ENCODE results near the gene DHRS3.

The DHRS3 gene

DNA sequence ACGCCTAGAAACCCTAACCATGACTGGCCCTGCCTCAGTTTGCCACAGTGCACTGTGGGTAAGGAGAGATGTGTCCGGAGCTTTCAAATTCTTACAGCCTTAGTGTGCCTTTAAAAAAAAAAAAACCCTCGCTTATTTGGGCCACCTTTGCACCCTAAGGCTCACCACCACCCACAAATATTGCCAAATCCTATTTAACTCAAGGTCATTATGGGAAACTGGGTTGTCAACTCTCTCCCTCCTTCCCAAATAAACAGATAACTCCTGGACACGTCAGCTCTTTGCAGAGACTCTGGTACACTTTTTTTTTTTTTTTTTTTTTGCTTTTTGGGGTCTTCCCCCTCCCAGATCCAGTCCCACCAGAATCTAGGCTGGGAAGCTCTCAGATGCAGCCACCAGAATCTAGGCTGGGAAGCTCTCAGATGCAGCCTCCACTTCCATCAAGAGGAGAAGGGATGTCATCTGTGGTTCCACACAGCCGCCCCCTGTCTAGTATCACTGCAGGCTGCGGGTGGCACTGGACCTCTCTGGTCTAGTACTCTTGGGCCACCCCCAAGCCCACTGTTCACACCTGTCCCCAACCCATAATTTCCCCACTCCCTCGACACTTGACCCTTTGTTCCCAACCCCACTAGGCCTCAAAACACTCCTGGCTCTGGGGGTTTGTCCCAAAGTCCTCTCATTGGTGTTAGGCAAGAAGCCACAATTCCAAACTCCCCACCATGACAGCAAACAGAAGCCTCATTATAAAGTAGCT lies 3.4 kb downstream of the DHRS3 start:
- Histone ChIP-seq H2BK120ac (ENCODE audit: low read depth, low read length) (no peak overlapping the region), H3K79me1 (replicated peaks; ENCODE audit: low read length, poor library complexity, severe bottlenecking) (no peaks in the 10 kb centered on the region), H2AFZ (ENCODE audit: low read depth, low read length) (no peak overlapping the region), H3K9ac (ENCODE audit: low read length) (peak overlapping the region; percentile 91), H3K14ac (ENCODE audit: low read length in 2 of 2) (no peak overlapping the region), H3K23ac (ENCODE audit: low read length in 2 of 2) (no peak overlapping the region), H2BK12ac (ENCODE audit: low read length in 2 of 2) (no peak overlapping the region), H3K27me3 (ENCODE audit: control insufficient read depth in 1 of 2, insufficient read depth in 1 of 2, low read length in 2 of 2) (peaks cover 0 to 32% of the 10 kb centered on the region in 2 experiments), H4K8ac (ENCODE audit: low read length) (no peak overlapping the region), H2BK15ac (ENCODE audit: low read depth, poor library complexity, severe bottlenecking) (no peak overlapping the region), H3K4me1 (ENCODE audit: control insufficient read depth, insufficient read depth, low read depth, low read length) (peaks cover 33% of the 10 kb centered on the region), H3K4ac (ENCODE audit: low read depth in 1 of 2, low read length in 2 of 2) (no peak overlapping the region), H3K18ac (ENCODE audit: low read depth in 1 of 2, low read length in 2 of 2) (no peak overlapping the region), H3K9me3 (ENCODE audit: control insufficient read depth, low read length) (no peaks in the 10 kb centered on the region), H3K27ac (ENCODE audit: low read length, poor library complexity, severe bottlenecking) (no peak overlapping the region), H2AK5ac (ENCODE audit: low read length, severe bottlenecking) (no peak overlapping the region), H3K4me2 (ENCODE audit: low read length, poor library complexity, severe bottlenecking) (no peak overlapping the region), H2BK5ac (ENCODE audit: low read depth, low read length, poor library complexity, severe bottlenecking) (no peak overlapping the region), H3K4me3 (ENCODE audit: insufficient read depth in 1 of 2, low read depth in 1 of 2, low read length in 2 of 2) (peak overlapping the region in 1 of 2 experiments; percentile 83), H3K36me3 (ENCODE audit: control insufficient read depth in 1 of 2, insufficient read depth in 2 of 2, low read depth in 1 of 2, low read length in 2 of 2) (peaks cover 0 to 9% of the 10 kb centered on the region in 2 experiments), H4K91ac (ENCODE audit: low read length) (no peak overlapping the region)
- WGBS = 92% methylated on average over 7 of the region's 7 CpGs
- no peak for DNase-seq

DNA sequence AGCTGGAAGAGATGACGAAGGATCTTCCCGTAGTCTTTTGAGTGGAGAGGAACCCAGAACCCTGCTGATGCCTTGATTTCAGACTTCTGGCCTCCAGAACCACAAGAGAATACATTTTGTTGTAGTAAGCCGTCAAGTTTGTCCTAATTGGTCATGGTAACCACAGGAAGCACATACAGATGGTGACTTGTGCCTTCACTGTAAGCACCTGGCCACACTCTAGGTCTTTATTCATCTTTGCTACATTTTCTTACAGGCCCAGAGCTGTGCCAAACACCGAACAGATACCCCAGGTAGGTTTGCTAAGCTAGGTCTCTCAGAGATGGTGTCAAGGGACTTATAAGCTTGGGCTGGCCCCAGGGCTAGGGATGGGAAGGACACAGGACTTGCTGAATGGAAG lies 4.8 kb downstream of the DHRS3 start:
- Histone ChIP-seq H3K9ac (ENCODE audit: low read length) (no peak overlapping the region), H2AK5ac (ENCODE audit: low read length, severe bottlenecking) (no peak overlapping the region), H2BK120ac (ENCODE audit: low read depth, low read length) (no peak overlapping the region), H3K14ac (ENCODE audit: low read length in 2 of 2) (no peak overlapping the region), H3K27me3 (ENCODE audit: control insufficient read depth in 1 of 2, insufficient read depth in 1 of 2, low read length in 2 of 2) (peaks cover 0 to 32% of the 10 kb centered on the region in 2 experiments), H3K23ac (ENCODE audit: low read length in 2 of 2) (no peak overlapping the region), H4K8ac (ENCODE audit: low read length) (no peak overlapping the region), H2BK15ac (ENCODE audit: low read depth, poor library complexity, severe bottlenecking) (no peak overlapping the region), H3K4ac (ENCODE audit: low read depth in 1 of 2, low read length in 2 of 2) (no peak overlapping the region), H3K4me1 (ENCODE audit: control insufficient read depth, insufficient read depth, low read depth, low read length) (peaks cover 22% of the 10 kb centered on the region), H2BK5ac (ENCODE audit: low read depth, low read length, poor library complexity, severe bottlenecking) (no peak overlapping the region), H3K27ac (ENCODE audit: low read length, poor library complexity, severe bottlenecking) (no peak overlapping the region), H3K4me3 (ENCODE audit: insufficient read depth in 1 of 2, low read depth in 1 of 2, low read length in 2 of 2) (no peak overlapping the region), H2AFZ (ENCODE audit: low read depth, low read length) (no peak overlapping the region), H3K79me1 (replicated peaks; ENCODE audit: low read length, poor library complexity, severe bottlenecking) (no peaks in the 10 kb centered on the region), H4K91ac (ENCODE audit: low read length) (no peak overlapping the region), H3K36me3 (ENCODE audit: control insufficient read depth in 1 of 2, insufficient read depth in 2 of 2, low read depth in 1 of 2, low read length in 2 of 2) (peaks cover 0 to 9% of the 10 kb centered on the region in 2 experiments), H3K4me2 (ENCODE audit: low read length, poor library complexity, severe bottlenecking) (no peak overlapping the region), H2BK12ac (ENCODE audit: low read length in 2 of 2) (no peak overlapping the region), H3K18ac (ENCODE audit: low read depth in 1 of 2, low read length in 2 of 2) (no peak overlapping the region), H3K9me3 (ENCODE audit: control insufficient read depth, low read length) (no peaks in the 10 kb centered on the region)
- no peak for DNase-seq
- 87% methylated on average over 4 of the region's 4 CpGs for WGBS

DNA sequence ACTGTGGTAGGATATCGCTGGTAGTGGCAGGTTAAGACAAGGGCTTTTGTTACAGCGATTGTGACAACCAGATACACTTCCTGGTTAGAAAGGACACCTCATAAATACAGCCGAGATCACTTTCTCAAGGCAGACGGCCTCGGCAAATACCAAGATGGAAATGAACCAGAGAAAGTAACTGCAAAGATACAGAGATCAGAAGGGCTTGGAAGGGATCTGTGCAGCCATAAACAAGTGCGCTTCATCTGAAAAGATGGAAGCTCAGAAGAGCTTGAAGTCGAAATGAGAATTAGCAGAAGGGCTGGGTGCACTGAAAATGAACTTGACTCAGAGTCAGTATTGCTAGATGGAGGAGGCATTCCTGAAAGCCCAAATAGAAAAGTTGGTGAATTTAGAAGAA lies 7.1 kb downstream of the DHRS3 start:
- no peak overlapping the region for H3K27ac ChIP-seq (ENCODE audit: low read length, poor library complexity, severe bottlenecking)

DNA sequence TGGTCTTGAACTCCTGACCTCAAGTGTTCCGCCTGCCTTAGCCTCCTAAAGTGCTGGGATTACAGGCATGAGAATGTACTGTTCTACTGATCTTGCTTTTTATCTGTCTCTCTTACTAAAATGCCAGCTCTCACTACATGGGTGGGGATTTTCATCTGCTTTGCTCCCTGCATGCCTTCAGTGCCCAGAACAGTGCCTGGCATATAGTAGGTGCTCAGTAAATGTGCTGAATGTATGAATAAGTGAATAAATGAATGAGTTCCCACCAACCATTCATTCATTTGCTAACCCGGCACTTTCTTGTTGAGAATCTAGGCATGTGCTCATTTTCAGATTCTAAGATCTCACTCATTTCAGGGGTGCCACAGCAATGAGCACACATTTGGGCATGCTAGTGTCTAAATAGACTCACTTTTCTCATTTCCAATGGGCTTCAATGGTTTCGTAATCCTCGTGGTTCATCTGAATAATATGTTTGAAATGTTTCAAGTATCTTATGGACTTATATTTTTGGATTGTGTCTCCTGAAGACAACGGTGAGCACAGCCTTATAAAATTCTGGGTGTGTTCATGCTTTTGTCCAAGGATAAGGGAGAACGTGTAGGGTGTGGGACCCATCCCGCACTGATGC lies 7.6 kb downstream of the DHRS3 start:
- Histone ChIP-seq H3K4ac (ENCODE audit: low read depth in 1 of 2, low read length in 2 of 2) (no peak overlapping the region), H3K9me3 (ENCODE audit: control insufficient read depth, low read length) (no peaks in the 10 kb centered on the region), H2BK15ac (ENCODE audit: low read depth, poor library complexity, severe bottlenecking) (no peak overlapping the region)

More for the DNA sequence above, 7.1 kb downstream of the DHRS3 start:
- no peak overlapping the region for H2BK12ac ChIP-seq (ENCODE audit: low read length in 2 of 2)
- 90% methylated on average over 7 of the region's 7 CpGs for WGBS
- H3K14ac ChIP-seq (ENCODE audit: low read length in 2 of 2) = no peak overlapping the region
- no peak overlapping the region for H3K4ac ChIP-seq (ENCODE audit: low read depth in 1 of 2, low read length in 2 of 2)
- H3K18ac ChIP-seq (ENCODE audit: low read depth in 1 of 2, low read length in 2 of 2) = no peak overlapping the region
- no peak overlapping the region for H3K4me3 ChIP-seq (ENCODE audit: insufficient read depth in 1 of 2, low read depth in 1 of 2, low read length in 2 of 2)
- peaks cover 0 to 9% of the 10 kb centered on the region in 2 experiments for H3K36me3 ChIP-seq (ENCODE audit: control insufficient read depth in 1 of 2, insufficient read depth in 2 of 2, low read depth in 1 of 2, low read length in 2 of 2)
- H2BK5ac ChIP-seq (ENCODE audit: low read depth, low read length, poor library complexity, severe bottlenecking) = no peak overlapping the region
- no peak overlapping the region for H3K9ac ChIP-seq (ENCODE audit: low read length)
- H3K4me1 ChIP-seq (ENCODE audit: control insufficient read depth, insufficient read depth, low read depth, low read length) = peaks cover 9% of the 10 kb centered on the region
- H2AK5ac ChIP-seq (ENCODE audit: low read length, severe bottlenecking) = no peak overlapping the region
- H4K8ac ChIP-seq (ENCODE audit: low read length) = no peak overlapping the region
- no peak overlapping the region for H4K91ac ChIP-seq (ENCODE audit: low read length)
- no peaks in the 10 kb centered on the region for H3K79me1 ChIP-seq (replicated peaks; ENCODE audit: low read length, poor library complexity, severe bottlenecking)
- no peak overlapping the region for H2BK120ac ChIP-seq (ENCODE audit: low read depth, low read length)
- no peak overlapping the region for H3K4me2 ChIP-seq (ENCODE audit: low read length, poor library complexity, severe bottlenecking)
- H3K23ac ChIP-seq (ENCODE audit: low read length in 2 of 2) = no peak overlapping the region
- DNase-seq = no peak
- H2AFZ ChIP-seq (ENCODE audit: low read depth, low read length) = no peak overlapping the region
- H2BK15ac ChIP-seq (ENCODE audit: low read depth, poor library complexity, severe bottlenecking) = no peak overlapping the region
- H3K27me3 ChIP-seq (ENCODE audit: control insufficient read depth in 1 of 2, insufficient read depth in 1 of 2, low read length in 2 of 2) = peaks cover 0 to 21% of the 10 kb centered on the region in 2 experiments
- H3K9me3 ChIP-seq (ENCODE audit: control insufficient read depth, low read length) = no peaks in the 10 kb centered on the region

More for the DNA sequence above, 7.6 kb downstream of the DHRS3 start:
- Histone ChIP-seq H2BK120ac (ENCODE audit: low read depth, low read length) (no peak overlapping the region), H2AK5ac (ENCODE audit: low read length, severe bottlenecking) (no peak overlapping the region), H3K79me1 (replicated peaks; ENCODE audit: low read length, poor library complexity, severe bottlenecking) (no peaks in the 10 kb centered on the region), H2BK5ac (ENCODE audit: low read depth, low read length, poor library complexity, severe bottlenecking) (no peak overlapping the region), H2BK12ac (ENCODE audit: low read length in 2 of 2) (no peak overlapping the region), H3K14ac (ENCODE audit: low read length in 2 of 2) (no peak overlapping the region), H3K4me3 (ENCODE audit: insufficient read depth in 1 of 2, low read depth in 1 of 2, low read length in 2 of 2) (no peak overlapping the region), H2AFZ (ENCODE audit: low read depth, low read length) (no peak overlapping the region), H3K4me1 (ENCODE audit: control insufficient read depth, insufficient read depth, low read depth, low read length) (peaks cover 5% of the 10 kb centered on the region), H4K91ac (ENCODE audit: low read length) (no peak overlapping the region), H3K23ac (ENCODE audit: low read length in 2 of 2) (no peak overlapping the region), H3K9ac (ENCODE audit: low read length) (no peak overlapping the region), H3K27me3 (ENCODE audit: control insufficient read depth in 1 of 2, insufficient read depth in 1 of 2, low read length in 2 of 2) (peaks cover 0 to 19% of the 10 kb centered on the region in 2 experiments), H3K18ac (ENCODE audit: low read depth in 1 of 2, low read length in 2 of 2) (no peak overlapping the region), H3K4me2 (ENCODE audit: low read length, poor library complexity, severe bottlenecking) (no peak overlapping the region), H3K27ac (ENCODE audit: low read length, poor library complexity, severe bottlenecking) (no peak overlapping the region), H3K36me3 (ENCODE audit: control insufficient read depth in 1 of 2, insufficient read depth in 2 of 2, low read depth in 1 of 2, low read length in 2 of 2) (peaks cover 0 to 9% of the 10 kb centered on the region in 2 experiments), H4K8ac (ENCODE audit: low read length) (no peak overlapping the region)
- no peak for DNase-seq
- 89% methylated on average over 7 of the region's 7 CpGs for WGBS
